ENCODE data around the gene MST1.

MST1 gene

DNA sequence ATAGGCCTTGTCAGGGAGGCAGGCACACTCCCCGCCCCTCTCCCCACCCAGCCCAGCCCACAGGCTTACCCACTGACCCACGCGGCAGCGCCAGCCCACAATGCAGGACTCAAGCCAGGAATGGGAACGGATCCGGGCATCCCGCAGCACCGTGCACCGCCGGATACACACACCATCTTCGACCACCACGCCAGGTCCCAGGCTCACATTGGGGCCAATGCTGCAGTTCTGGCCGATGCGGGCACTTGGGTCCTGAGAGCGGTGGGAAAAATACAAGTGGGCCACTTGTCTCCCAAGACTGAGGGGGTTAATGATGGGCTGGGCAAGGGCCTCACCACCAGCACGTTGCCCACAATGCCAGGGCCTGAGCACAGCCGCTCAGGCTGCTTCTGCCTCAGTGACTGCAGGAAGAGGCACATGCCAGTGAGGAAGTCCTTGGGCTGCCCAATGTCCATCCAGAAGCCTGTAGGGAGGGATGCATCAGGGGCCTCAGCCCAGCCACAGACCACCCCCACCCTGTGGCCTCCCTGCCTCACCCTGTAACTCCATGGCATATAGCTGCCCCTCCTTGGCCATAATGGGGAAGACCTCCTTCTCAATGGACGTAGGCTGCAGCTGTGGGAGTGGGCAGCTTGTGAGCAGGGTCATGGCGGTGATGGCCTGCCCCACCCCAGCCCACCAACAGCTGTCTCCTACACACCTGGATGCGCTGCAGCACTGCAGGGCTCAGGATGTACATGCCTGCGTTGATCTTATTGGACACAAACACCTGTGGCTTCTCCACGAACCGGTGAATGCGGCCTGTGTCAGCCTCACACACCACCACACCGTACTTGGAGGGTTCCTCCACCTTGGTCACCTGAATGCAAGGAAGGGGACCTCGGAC is 32.9 kb upstream of the MST1 start:
- ATAC-seq = no peak
- Mint-ChIP-seq H3K4me3 (peak overlapping the region; percentile 91), H3K27ac (peak overlapping the region; percentile 98), H3K4me1 (peaks cover 55% of the 10 kb centered on the region), H3K9me3 (no peaks in the 10 kb centered on the region), H3K36me3 (peaks cover 61% of the 10 kb centered on the region)
- DNase-seq (ENCODE audit: low spot score in 2 of 2) = peak in 1 of 2 donors; percentile 49

- Mint-ChIP-seq H3K36me3 (peaks cover 61% of the 10 kb centered on the region), H3K4me1 (peaks cover 55% of the 10 kb centered on the region), H3K4me3 (peak overlapping the region; percentile 91), H3K9me3 (no peaks in the 10 kb centered on the region), H3K27ac (peak overlapping the region; percentile 98)
- DNase-seq (ENCODE audit: low spot score in 2 of 2) = no peak
- ATAC-seq = no peak
Observed at GRCh38 chr3:49721596-49721895, 32.3 kb upstream of the MST1 start.

GRCh38 chr3:49720855-49721595 is 31.8 kb upstream of the MST1 start:
- no peaks in the 10 kb centered on the region for H3K9me3 Mint-ChIP-seq
- no peak for ATAC-seq
- peaks cover 55% of the 10 kb centered on the region for H3K4me1 Mint-ChIP-seq
- peak in 1 of 2 donors; percentile 49 for DNase-seq (ENCODE audit: low spot score in 2 of 2)
- peaks cover 61% of the 10 kb centered on the region for H3K36me3 Mint-ChIP-seq
- H3K27ac Mint-ChIP-seq = peak overlapping the region; percentile 98
- H3K4me3 Mint-ChIP-seq = peak overlapping the region; percentile 14

- Mint-ChIP-seq H3K4me1 (peaks cover 49% of the 10 kb centered on the region), H3K4me3 (peak within 1 kb of the TSS; percentile 80), H3K27ac (peak within 1 kb of the TSS; percentile 98), H3K9me3 (no peaks in the 10 kb centered on the region), H3K36me3 (peaks cover 59% of the 10 kb centered on the region)
- DNase-seq (ENCODE audit: low spot score in 2 of 2) (peak; percentile 82 to 97), ATAC-seq (peak; percentile 77)
Observed at GRCh38 chr3:49719214-49719884, 30.1 kb upstream of the MST1 start, which contains the start of gene AMIGO3. Gene AMIGO3, minus strand, starts transcription at chr3:49719684. Its CDS starts 219 bp downstream, at chr3:49719465.

GRCh38 chr3:49718858-49719213 is 29.6 kb upstream of the MST1 start:
- peaks cover 45% of the 10 kb centered on the region for H3K4me1 Mint-ChIP-seq
- H3K9me3 Mint-ChIP-seq = no peaks in the 10 kb centered on the region
- peak overlapping the region; percentile 69 for H3K27ac Mint-ChIP-seq
- ATAC-seq (no peak), DNase-seq (ENCODE audit: low spot score in 2 of 2) (no peak)
- peak overlapping the region; percentile 80 for H3K4me3 Mint-ChIP-seq
- peaks cover 54% of the 10 kb centered on the region for H3K36me3 Mint-ChIP-seq

GRCh38 chr3:49717959-49718857 is 28.9 kb upstream of the MST1 start:
- no peaks in the 10 kb centered on the region for H3K9me3 Mint-ChIP-seq
- DNase-seq (ENCODE audit: low spot score in 2 of 2) (no peak), ATAC-seq (no peak)
- peaks cover 43% of the 10 kb centered on the region for H3K4me1 Mint-ChIP-seq
- peaks cover 48% of the 10 kb centered on the region for H3K36me3 Mint-ChIP-seq
- peak overlapping the region; percentile 80 for H3K4me3 Mint-ChIP-seq
- H3K27ac Mint-ChIP-seq = peak overlapping the region; percentile 69

GRCh38 chr3:49717211-49717958 is 28.1 kb upstream of the MST1 start:
- peaks cover 35% of the 10 kb centered on the region for H3K4me1 Mint-ChIP-seq
- peaks cover 40% of the 10 kb centered on the region for H3K36me3 Mint-ChIP-seq
- ATAC-seq (no peak), DNase-seq (ENCODE audit: low spot score in 2 of 2) (no peak)
- no peak overlapping the region for H3K27ac Mint-ChIP-seq
- no peaks in the 10 kb centered on the region for H3K9me3 Mint-ChIP-seq
- peak overlapping the region; percentile 80 for H3K4me3 Mint-ChIP-seq

DNA sequence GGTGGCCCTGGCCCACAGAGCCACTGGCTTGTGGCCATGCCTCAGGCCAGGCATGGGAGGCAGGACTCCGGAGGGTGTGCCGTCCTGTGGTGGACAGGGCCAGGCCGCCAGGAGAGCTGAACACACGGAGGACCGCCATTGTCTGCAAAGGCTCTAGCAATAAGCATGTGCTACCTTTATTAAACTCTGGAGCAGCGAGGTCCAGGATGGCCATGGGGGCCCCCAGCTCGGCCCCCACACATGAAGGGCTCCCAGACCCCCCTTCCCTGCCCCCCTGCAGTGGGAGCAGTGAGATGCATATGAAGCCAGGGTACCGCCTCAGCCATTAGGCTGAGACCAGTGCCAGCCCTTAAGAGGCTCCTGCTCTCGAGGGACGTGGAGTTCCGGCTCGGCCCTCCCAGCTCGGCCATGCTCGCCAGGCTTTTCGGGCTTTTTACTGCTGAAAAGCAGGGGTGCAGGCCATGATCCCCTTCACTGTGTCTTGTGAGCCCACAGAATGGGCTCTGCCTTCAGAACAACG is 27.5 kb upstream of the MST1 start:
- H3K9me3 Mint-ChIP-seq = no peaks in the 10 kb centered on the region

DNA sequence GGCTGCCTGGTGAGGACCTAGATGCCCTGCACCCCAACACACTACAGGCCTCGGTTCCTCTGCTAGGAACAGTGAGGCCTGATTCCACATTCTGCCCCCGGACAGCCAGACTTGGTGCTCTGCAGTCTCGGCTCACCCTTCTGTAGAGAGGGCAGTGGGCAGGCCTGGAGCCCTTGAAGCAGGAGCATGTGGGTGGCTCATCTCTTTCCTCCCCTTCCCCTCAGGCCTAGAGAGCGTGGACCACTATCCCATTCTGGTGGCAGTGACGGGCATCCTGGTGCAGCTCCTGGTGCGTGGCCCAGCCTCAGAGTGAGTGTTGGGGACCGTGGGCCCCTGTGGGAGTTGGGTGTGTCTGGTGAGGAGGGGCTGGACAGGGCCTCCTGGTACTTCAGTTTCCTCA is 26.9 kb upstream of the MST1 start:
- Mint-ChIP-seq H3K36me3 (peaks cover 28% of the 10 kb centered on the region), H3K4me3 (no peak overlapping the region), H3K27ac (peak overlapping the region; percentile 58), H3K4me1 (peaks cover 25% of the 10 kb centered on the region), H3K9me3 (no peaks in the 10 kb centered on the region)
- DNase-seq (ENCODE audit: low spot score in 2 of 2) (no peak), ATAC-seq (no peak)

More for the DNA sequence above, 27.5 kb upstream of the MST1 start:
- ATAC-seq = no peak
- peaks cover 29% of the 10 kb centered on the region for H3K4me1 Mint-ChIP-seq
- H3K27ac Mint-ChIP-seq = no peak overlapping the region
- DNase-seq (ENCODE audit: low spot score in 2 of 2) = no peak
- H3K36me3 Mint-ChIP-seq = peaks cover 34% of the 10 kb centered on the region
- no peak overlapping the region for H3K4me3 Mint-ChIP-seq

DNA sequence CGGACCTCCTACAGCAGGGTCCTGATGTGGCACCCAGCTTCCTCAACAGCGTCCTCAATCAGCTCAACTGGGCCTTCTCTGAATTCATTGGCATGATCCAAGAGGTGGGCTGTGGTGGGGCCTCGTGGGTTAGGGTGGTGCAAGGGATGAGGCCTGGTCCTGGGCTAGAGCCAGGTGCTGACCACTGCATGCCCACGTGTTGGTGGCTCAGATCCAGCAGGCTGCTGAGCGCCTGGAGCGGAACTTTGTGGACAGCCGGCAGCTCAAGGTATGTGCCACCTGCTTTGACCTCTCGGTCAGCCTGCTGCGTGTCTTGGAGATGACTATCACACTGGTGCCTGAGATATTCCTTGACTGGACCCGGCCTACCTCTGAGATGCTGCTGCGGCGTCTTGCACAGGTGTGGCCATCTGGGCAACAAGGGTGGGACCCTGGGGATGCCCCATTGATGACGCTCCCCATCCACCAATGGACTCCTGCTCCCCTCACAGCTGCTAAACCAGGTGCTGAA is 26.4 kb upstream of the MST1 start:
- DNase-seq (ENCODE audit: low spot score in 2 of 2) (no peak), ATAC-seq (no peak)
- Mint-ChIP-seq H3K4me3 (no peak overlapping the region), H3K27ac (peak overlapping the region; percentile 58), H3K9me3 (no peaks in the 10 kb centered on the region), H3K4me1 (peaks cover 20% of the 10 kb centered on the region), H3K36me3 (peaks cover 23% of the 10 kb centered on the region)

- Mint-ChIP-seq H3K36me3 (peaks cover 16% of the 10 kb centered on the region), H3K4me3 (no peak overlapping the region), H3K9me3 (no peaks in the 10 kb centered on the region), H3K4me1 (peaks cover 17% of the 10 kb centered on the region), H3K27ac (peak overlapping the region; percentile 40)
- DNase-seq (ENCODE audit: low spot score in 2 of 2) (no peak), ATAC-seq (no peak)
Observed at GRCh38 chr3:49714728-49715550, 25.7 kb upstream of the MST1 start.

GRCh38 chr3:49713336-49714105 is 24.2 kb upstream of the MST1 start:
- H3K4me1 Mint-ChIP-seq = peaks cover 3% of the 10 kb centered on the region
- H3K36me3 Mint-ChIP-seq = peaks cover 1% of the 10 kb centered on the region
- no peak for DNase-seq (ENCODE audit: low spot score in 2 of 2)
- ATAC-seq = no peak
- H3K4me3 Mint-ChIP-seq = no peak overlapping the region
- H3K9me3 Mint-ChIP-seq = no peaks in the 10 kb centered on the region
- no peak overlapping the region for H3K27ac Mint-ChIP-seq
